Central memory CD8-positive, alpha-beta T cell (primary cell): ENCODE data around the gene NRXN3.

Experiments
- ATAC-seq: fragments of 150-1000 bp; cut with Tn5 transposase; replicated peaks from 2 replicates; pipeline ENCODE4 v1.10.0; 2022; ENCODE audit warnings: mild to moderate bottlenecking, moderate FRiP score, moderate number of reproducible peaks; ENCODE audit not compliant: poor library complexity, severe bottlenecking; ENCODE audit errors: extremely low read depth
- DNase-seq, 2 donors: peaks; one replicate each; pipeline ENCODE4 v3.0.0; 2021; ENCODE audit warnings: low spot score in 2 of 2
- H3K27ac Mint-ChIP-seq: one replicate; pipeline ENCODE4 v1.8.0; 2022; ENCODE audit warnings: low read depth, mild to moderate bottlenecking, moderate library complexity, mixed read lengths
- H3K27me3 Mint-ChIP-seq: one replicate; pipeline ENCODE4 v1.8.0; 2022; ENCODE audit warnings: mixed read lengths
- H3K36me3 Mint-ChIP-seq: one replicate; pipeline ENCODE4 v1.8.0; 2022; ENCODE audit warnings: mild to moderate bottlenecking, moderate library complexity, mixed read lengths; ENCODE audit not compliant: insufficient read depth
- H3K4me1 Mint-ChIP-seq: one replicate; pipeline ENCODE4 v1.8.0; 2022; ENCODE audit warnings: mixed read lengths
- H3K4me3 Mint-ChIP-seq: one replicate; pipeline ENCODE4 v1.8.0; 2022; ENCODE audit warnings: mild to moderate bottlenecking, moderate library complexity, mixed read lengths
- H3K9me3 Mint-ChIP-seq: one replicate; pipeline ENCODE4 v1.8.0; 2022; ENCODE audit warnings: mixed read lengths

Gene NRXN3

GRCh38 chr14:78316052-78316451 is 145.9 kb downstream of the NRXN3 start:
- H3K4me3 Mint-ChIP-seq = no peak overlapping the region
- no peaks in the 10 kb centered on the region for H3K4me1 Mint-ChIP-seq
- peaks cover 20% of the 10 kb centered on the region for H3K27me3 Mint-ChIP-seq
- peaks cover 3% of the 10 kb centered on the region for H3K36me3 Mint-ChIP-seq
- DNase-seq = no peak
- no peak for ATAC-seq
- peaks cover under 1% of the 10 kb centered on the region for H3K9me3 Mint-ChIP-seq
- no peak overlapping the region for H3K27ac Mint-ChIP-seq

GRCh38 chr14:78316786-78317185 is 146.6 kb downstream of the NRXN3 start:
- Mint-ChIP-seq H3K9me3 (peaks cover 6% of the 10 kb centered on the region), H3K27me3 (peaks cover 20% of the 10 kb centered on the region), H3K36me3 (no peaks in the 10 kb centered on the region), H3K27ac (no peak overlapping the region), H3K4me3 (no peak overlapping the region), H3K4me1 (no peaks in the 10 kb centered on the region)
- ATAC-seq (no peak), DNase-seq (no peak)

- ATAC-seq (no peak), DNase-seq (no peak)
- Mint-ChIP-seq H3K9me3 (peaks cover 15% of the 10 kb centered on the region), H3K27ac (no peak overlapping the region), H3K27me3 (peaks cover 33% of the 10 kb centered on the region), H3K4me3 (no peak overlapping the region), H3K36me3 (no peaks in the 10 kb centered on the region), H3K4me1 (no peaks in the 10 kb centered on the region)
Observed at GRCh38 chr14:78319406-78319805, 149.2 kb downstream of the NRXN3 start.

GRCh38 chr14:78319887-78320635 is 149.9 kb downstream of the NRXN3 start:
- Mint-ChIP-seq H3K27ac (no peak overlapping the region), H3K4me3 (no peak overlapping the region), H3K27me3 (peaks cover 33% of the 10 kb centered on the region), H3K4me1 (no peaks in the 10 kb centered on the region), H3K9me3 (peaks cover 21% of the 10 kb centered on the region), H3K36me3 (no peaks in the 10 kb centered on the region)
- no peak for DNase-seq
- no peak for ATAC-seq

GRCh38 chr14:78324353-78324752 is 154.2 kb downstream of the NRXN3 start:
- DNase-seq (no peak), ATAC-seq (no peak)
- no peaks in the 10 kb centered on the region for H3K4me1 Mint-ChIP-seq
- peaks cover 3% of the 10 kb centered on the region for H3K36me3 Mint-ChIP-seq
- H3K27ac Mint-ChIP-seq = no peak overlapping the region
- peaks cover 24% of the 10 kb centered on the region for H3K27me3 Mint-ChIP-seq
- H3K4me3 Mint-ChIP-seq = no peak overlapping the region
- peaks cover 21% of the 10 kb centered on the region for H3K9me3 Mint-ChIP-seq

- peaks cover 14% of the 10 kb centered on the region for H3K27me3 Mint-ChIP-seq
- peaks cover 3% of the 10 kb centered on the region for H3K36me3 Mint-ChIP-seq
- no peak overlapping the region for H3K27ac Mint-ChIP-seq
- H3K9me3 Mint-ChIP-seq = peaks cover 21% of the 10 kb centered on the region
- no peak for ATAC-seq
- no peak for DNase-seq
- no peaks in the 10 kb centered on the region for H3K4me1 Mint-ChIP-seq
- H3K4me3 Mint-ChIP-seq = no peak overlapping the region
Observed at GRCh38 chr14:78325911-78326310, 155.7 kb downstream of the NRXN3 start.

- Mint-ChIP-seq H3K9me3 (peaks cover 12% of the 10 kb centered on the region), H3K4me3 (no peak overlapping the region), H3K36me3 (peaks cover 3% of the 10 kb centered on the region), H3K4me1 (no peaks in the 10 kb centered on the region), H3K27me3 (peaks cover 10% of the 10 kb centered on the region), H3K27ac (no peak overlapping the region)
- DNase-seq = no peak
- no peak for ATAC-seq
Observed at GRCh38 chr14:78327426-78328221, 157.5 kb downstream of the NRXN3 start.

- Mint-ChIP-seq H3K9me3 (peaks cover 13% of the 10 kb centered on the region), H3K27me3 (no peaks in the 10 kb centered on the region), H3K4me3 (no peak overlapping the region), H3K4me1 (no peaks in the 10 kb centered on the region), H3K36me3 (peaks cover 3% of the 10 kb centered on the region), H3K27ac (no peak overlapping the region)
- DNase-seq (no peak), ATAC-seq (no peak)
Observed at GRCh38 chr14:78329371-78329770, 159.2 kb downstream of the NRXN3 start.

GRCh38 chr14:78335531-78335930 is 165.4 kb downstream of the NRXN3 start:
- H3K9me3 Mint-ChIP-seq = peaks cover 7% of the 10 kb centered on the region
- ATAC-seq (no peak), DNase-seq (no peak)
- H3K4me1 Mint-ChIP-seq = no peaks in the 10 kb centered on the region
- H3K36me3 Mint-ChIP-seq = no peaks in the 10 kb centered on the region
- no peak overlapping the region for H3K27ac Mint-ChIP-seq
- H3K27me3 Mint-ChIP-seq = no peaks in the 10 kb centered on the region
- no peak overlapping the region for H3K4me3 Mint-ChIP-seq

- Mint-ChIP-seq H3K36me3 (no peaks in the 10 kb centered on the region), H3K4me1 (no peaks in the 10 kb centered on the region), H3K4me3 (no peak overlapping the region), H3K27ac (no peak overlapping the region), H3K27me3 (no peaks in the 10 kb centered on the region), H3K9me3 (no peaks in the 10 kb centered on the region)
- DNase-seq (no peak), ATAC-seq (no peak)
Observed at GRCh38 chr14:78340250-78340649, 170.1 kb downstream of the NRXN3 start.

- DNase-seq (no peak), ATAC-seq (no peak)
- H3K9me3 Mint-ChIP-seq = no peaks in the 10 kb centered on the region
- no peaks in the 10 kb centered on the region for H3K36me3 Mint-ChIP-seq
- no peak overlapping the region for H3K4me3 Mint-ChIP-seq
- no peaks in the 10 kb centered on the region for H3K4me1 Mint-ChIP-seq
- H3K27me3 Mint-ChIP-seq = no peaks in the 10 kb centered on the region
- H3K27ac Mint-ChIP-seq = no peak overlapping the region
Observed at GRCh38 chr14:78341827-78342389, 171.7 kb downstream of the NRXN3 start.

- Mint-ChIP-seq H3K9me3 (no peaks in the 10 kb centered on the region), H3K27me3 (no peaks in the 10 kb centered on the region), H3K27ac (no peak overlapping the region), H3K4me3 (no peak overlapping the region), H3K4me1 (no peaks in the 10 kb centered on the region), H3K36me3 (no peaks in the 10 kb centered on the region)
- DNase-seq = no peak
- no peak for ATAC-seq
Observed at GRCh38 chr14:78342879-78343278, 172.7 kb downstream of the NRXN3 start.

- no peaks in the 10 kb centered on the region for H3K36me3 Mint-ChIP-seq
Observed at GRCh38 chr14:78344290-78344689, 174.1 kb downstream of the NRXN3 start.

More at GRCh38 chr14:78344290-78344689, 174.1 kb downstream of the NRXN3 start:
- DNase-seq = no peak
- H3K4me3 Mint-ChIP-seq = no peak overlapping the region
- H3K9me3 Mint-ChIP-seq = no peaks in the 10 kb centered on the region
- no peaks in the 10 kb centered on the region for H3K27me3 Mint-ChIP-seq
- ATAC-seq = no peak
- H3K27ac Mint-ChIP-seq = no peak overlapping the region
- no peaks in the 10 kb centered on the region for H3K4me1 Mint-ChIP-seq
